HG03280 (cell line): Measurements from ENCODE around the gene CTDNEP1.

Experiments used
- ATAC-seq: cut with Tn5 transposase; IDR thresholded peaks from one replicate; pipeline ENCODE4 v1.9.1; 2021; ENCODE audit warnings: mild to moderate bottlenecking, moderate library complexity; ENCODE audit not compliant: unreplicated experiment

CTDNEP1 gene

DNA sequence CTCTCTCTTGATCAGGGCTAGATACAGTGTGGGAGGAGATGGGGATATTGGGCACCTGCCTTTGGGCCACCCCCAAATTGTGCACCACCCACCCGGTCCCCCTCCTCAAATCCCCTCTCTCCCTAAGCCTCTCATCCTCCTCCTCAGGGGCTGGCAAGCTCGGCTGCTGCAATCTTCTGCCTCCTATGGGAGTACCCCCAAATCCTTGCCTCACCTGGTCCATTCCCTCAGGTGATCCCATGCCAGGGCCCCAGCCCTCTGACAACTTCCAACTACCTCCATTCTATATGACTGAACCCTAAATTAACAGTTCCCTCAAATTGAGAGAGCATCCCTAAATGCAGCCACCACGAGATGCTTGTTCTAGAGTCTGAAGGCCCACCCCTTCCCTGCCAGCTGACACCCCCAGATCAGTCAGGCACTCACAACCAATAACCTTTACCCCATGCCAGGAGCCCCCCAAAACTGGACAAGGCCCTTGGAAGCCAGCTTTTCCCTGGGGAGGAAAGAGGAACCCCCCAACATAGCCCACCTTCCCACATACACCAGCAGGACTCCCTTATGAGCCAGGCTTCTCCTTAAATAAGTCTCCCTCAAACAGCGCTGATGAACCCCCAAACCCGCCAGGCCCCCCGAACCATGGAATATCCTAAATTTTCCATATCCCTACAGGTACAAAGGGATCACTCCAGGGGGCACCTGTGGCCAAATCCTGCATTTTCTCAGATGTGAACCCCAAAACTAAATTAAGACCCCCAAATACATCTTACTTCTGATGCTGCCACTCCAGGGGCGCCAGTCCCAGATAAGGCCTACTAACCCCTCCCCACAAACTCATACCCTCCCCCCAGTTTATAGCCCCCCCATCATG lies 35.1 kb downstream of the CTDNEP1 start:
- ATAC-seq: no peak

DNA sequence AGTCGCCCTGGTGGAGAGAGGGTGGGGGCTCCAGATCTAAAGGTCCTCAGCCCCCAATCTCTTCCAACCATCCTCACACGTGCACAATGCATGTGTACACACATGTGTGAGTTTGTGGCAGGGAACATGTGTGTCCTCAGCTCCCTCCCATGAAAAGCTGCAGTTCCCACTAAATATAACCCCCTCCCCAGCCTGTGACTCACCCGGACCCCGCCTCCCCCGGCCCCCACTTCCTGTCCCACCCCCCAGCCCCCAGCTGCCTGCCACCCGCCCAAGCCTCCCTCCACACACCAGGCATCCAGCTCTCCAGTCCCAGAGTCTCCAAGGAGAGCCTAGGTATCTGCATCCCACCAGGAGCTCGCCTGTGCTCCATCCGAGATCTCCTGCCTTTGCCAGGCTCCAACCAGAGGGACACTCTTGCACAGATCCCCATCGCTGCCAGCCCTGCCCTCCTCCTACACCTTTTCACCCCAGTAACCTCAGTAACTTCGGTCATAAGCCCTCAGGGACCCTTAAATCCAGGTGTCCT lies 35.8 kb downstream of the CTDNEP1 start:
- no peak for ATAC-seq

DNA sequence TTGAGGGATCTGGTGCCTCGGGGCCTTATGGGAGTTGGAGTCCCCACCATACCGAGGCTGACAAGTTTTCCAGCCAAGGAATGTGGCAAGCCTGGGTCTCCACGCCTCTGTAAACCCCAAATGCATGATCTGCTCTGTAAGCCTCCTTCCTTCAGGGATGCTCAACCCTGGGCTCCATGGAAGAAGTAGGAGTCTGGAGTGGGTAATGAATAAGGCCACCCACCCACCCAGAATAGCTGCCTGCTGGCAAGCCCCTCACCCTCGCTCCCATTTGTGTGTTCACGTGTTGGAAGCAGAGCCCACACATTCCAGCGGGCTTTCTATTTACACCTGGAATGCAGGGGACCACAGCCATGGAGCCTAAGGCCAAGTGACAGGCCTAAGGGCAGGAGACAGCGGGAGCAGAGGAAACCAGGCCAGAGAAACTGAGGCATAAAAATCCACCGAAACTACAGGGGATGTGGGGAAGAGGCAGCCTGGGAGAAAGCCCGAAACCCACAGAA lies 36.3 kb downstream of the CTDNEP1 start:
- no peak for ATAC-seq

DNA sequence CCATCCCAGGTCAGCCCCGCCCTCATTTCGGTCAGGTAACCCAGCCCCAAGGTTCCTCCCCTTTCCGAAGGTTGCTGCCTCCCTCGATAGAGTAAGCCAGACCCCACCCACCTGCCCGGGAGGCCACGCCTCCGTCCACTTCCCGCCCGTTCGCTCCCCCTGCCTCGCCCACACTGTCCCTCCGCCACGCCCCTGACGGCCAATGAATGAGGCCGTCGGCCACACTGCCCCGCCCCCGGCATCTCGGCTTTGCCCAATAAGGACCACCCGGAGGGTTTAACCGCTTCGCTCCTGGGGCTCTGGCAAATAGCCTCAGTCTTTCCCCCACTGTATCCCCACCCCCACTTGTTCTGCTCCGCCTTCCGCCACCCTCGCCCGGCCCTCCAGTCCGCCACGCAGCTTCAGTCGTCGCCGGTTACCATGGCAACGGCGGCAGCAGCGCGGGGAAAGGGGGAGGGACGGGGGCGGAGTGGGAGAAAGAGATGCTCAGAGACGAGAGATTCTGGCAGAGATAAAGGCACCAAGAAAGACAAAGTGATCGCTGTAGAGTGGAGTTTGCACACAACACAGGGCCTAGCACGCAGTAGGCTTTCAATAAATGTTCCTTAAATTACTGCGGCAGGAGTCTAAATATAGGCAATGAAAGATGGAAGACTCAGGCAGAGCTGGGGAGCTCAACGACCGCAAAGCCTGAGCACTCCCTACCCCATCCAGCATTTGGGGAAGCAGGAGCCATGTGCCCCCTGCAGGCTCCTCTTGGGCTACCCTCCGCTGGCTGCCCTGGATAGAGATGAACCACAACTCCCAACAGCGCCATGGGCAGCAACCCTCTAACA lies 37.0 kb downstream of the CTDNEP1 start:
- ATAC-seq: peak; percentile 85

DNA sequence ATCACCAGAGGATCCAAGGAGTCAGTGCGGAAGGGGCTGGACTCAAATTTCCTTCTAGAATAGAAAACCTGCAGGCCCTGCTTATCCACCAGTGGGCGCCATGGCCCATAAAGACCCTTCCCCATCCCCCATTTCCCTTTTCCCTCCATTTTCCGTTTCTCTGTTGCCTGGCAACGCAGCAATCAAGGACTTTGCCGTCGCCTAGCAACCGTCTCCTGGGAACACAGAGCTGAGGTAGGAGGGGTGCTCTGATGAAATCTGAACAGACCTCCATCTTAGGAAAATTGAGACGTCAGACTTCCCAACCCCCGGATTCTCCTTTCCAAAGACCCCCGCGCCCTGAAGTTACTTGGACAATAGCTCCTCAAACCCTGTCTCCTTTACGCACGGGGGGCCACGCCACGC lies 37.6 kb downstream of the CTDNEP1 start:
- ATAC-seq: no peak

DNA sequence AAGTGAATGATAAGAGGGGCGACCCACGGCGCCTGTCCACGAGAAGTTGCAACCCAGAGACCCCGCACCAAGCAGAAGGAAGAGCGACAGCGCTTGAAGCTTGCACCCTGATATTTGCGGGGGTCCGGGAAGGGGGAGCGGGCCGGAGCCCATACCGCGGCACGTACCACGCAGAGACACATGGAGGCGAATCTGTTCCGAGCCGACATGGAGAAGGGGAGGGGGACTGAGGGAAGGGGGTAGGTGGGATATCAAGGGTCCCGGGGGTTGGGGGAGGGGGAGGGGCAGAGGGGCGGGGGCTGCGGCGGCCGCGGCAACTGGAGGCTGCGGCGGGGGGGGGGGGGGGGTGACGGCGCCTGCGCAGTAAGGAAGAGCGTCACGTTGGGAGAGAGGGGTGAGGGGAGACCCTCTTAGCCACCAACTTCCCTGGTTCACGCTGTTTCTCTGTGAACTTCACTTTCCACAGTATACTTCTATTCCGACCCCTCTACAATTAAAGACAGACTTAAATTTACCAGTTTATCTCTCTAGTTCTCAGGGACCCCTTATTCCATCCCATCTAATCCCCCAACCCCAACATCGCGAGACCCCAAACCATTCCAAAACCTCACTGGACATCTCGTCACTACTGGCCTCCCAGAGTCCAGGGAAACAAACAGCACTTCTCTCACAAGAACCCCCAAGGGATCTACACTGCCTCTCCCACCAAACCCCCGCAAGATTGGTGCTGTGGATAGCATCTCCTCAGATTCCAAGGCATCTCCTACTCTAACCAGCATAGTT lies 39.9 kb downstream of the CTDNEP1 start:
- no peak for ATAC-seq

DNA sequence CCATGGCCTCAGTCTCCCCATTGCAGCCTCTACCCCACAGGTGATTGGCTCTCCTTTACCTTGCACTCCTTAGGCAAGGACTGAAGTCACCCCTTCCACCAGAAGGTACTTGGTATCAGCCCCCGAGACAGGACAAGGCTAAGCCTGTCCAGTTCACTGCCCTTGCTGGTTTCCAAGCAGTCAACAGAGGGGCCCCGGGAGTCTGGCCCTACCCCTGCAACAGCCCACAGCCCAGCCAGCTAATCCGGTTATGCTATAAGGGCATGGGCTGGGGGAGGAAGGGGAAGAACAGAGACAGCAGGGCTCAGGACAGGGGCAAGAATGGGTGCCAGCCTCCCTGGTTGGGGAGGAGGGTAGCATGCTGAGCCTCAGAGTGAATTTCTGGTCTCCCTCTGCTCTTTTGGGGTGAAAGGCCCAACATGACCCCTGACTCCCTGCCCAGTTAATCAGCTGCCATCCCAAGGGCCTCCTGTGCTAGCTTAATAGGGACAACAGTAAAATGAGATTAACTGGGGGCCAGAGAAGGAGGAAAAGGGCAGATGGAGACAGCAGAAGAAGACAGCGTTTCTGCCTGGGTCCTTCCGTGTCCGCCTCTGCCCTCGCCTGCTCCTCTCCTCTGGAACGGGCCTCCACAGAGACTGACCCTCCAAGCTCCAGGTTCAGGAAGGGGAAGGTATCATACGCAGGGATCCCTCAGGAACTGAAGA lies 42.6 kb downstream of the CTDNEP1 start:
- no peak for ATAC-seq

DNA sequence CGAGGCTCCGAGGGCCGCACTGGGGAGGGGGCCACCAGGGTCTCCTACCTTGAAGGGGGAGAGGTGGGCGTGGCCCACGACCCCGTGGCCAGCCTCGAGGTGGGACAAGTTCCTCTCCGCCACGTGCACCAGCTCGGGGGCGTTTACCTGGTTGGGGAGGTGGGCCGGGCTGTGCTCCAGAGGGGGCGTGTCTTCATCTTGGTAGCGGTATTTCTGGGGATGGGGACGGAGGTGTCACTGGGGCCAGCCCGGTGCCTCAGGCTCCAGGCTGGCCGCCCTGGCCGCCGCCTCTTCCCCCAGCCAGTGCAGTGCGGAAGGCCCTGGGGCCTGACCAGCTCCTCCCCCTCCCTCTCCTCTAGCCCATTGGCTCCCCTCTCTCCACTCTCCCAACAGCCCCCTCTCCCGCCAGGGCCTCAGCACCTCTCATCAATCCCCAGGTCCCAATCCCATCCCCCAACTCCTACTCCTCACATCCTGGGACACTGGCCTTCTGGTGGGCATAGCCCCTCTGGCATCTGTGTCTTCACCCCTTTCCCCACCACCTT lies 43.4 kb downstream of the CTDNEP1 start:
- ATAC-seq: no peak

DNA sequence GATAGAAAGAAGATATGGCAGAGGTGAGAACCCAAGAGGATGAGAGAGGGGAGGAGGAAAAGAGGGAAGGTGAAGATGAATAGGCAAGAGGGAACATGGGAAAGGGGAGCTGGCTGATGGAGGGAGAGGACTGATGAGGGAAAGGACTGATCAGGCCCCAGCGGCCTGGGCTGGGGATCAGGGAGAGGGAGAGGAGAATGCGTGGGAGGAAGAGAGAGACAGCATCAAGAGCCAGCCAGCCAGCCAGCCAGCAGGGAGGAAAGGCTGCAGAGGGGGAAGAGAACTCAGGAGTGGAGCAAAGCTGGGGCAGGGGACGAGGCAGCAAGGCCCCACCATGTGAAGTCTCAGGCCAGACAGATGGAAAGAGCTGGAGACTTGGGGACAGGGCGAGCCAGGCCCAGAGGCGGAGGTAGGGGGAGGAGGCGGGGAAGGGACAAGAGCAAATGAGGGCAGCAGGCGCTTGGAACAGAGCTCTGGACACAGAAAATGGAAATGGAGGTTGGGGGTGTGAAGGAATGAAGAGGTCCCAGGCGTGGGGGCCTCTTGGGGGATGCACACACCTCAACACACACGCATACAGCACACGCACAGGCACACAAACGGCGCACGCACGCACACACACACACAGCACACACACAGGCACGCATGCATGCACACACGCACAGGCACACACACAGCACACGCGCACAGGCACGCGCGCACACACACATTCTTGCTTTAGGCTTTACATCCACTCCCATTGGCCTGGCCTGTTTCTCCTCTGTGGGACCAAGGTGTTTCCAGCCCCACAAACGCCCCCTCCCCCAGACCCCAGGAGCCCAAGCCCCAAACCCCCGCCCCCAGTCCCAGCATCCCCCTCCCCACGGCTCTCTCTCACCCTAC lies 44.2 kb downstream of the CTDNEP1 start:
- no peak for ATAC-seq

DNA sequence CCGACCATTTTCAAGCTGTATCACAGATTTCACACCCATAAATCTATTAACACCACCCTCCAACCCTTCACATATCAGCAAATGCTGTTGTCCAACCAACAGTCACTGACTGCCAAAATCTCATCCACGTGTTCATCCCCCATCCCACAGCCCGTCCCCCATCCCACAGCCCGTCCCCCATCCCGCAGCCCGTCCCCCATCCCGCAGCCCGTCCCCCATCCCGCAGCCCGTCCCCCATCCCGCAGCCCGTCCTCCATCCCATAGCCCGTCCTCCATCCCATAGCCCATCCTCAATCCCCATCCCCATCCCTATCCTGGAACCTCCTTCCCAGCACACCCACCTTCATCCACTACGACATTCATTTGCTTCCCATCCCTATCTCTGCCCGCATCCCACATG lies 46.0 kb downstream of the CTDNEP1 start:
- no peak for ATAC-seq

DNA sequence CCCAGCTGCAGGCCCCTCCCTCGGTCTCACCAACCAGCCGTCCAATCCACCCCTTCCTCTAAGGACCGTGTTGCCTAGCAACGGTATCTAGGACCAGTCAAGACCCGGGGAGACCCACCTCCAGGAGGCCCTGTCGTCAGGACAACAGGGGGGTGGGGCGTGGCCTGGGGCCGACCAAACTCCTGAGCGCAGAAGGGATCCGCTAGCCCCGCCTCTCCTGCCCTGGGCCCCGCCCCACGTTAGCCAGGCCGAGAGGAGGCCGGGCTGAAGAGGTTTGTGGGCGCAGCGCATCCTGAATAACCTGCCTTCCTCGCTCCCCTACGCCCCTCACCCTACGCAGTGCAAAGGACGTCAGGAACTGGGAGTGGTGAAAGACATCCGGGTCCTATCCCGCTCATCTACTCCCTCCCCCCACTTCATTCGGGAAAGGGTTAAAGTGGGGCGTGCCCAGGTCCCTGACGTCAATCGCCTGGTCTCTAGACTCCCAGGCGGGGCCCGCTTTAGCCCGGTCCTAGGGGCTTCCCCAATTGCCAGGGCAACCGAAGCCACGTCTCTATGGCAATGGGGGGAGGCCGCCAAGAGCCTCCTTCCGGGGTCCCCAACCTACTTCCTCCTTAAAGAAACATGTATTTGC lies 46.6 kb downstream of the CTDNEP1 start:
- ATAC-seq: peak; percentile 82

DNA sequence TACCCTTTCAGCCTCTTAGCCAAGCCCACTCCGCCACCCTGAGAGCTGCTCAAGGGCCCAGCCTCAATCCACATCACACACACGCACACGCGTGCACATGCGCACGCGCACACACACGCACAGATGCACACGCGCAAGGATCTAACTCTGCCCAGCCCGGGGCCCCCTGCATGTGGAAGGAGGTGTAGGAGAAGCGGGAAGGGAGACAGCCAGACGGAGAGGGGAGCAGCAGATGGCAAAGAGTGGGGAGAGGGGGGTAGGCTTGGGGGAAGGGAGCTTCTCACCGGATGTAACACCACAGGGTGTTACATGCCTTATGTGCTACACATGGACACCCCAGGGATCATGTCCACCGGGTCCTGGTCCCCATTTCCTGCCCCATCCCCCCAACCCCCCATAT lies 47.2 kb downstream of the CTDNEP1 start:
- no peak for ATAC-seq

DNA sequence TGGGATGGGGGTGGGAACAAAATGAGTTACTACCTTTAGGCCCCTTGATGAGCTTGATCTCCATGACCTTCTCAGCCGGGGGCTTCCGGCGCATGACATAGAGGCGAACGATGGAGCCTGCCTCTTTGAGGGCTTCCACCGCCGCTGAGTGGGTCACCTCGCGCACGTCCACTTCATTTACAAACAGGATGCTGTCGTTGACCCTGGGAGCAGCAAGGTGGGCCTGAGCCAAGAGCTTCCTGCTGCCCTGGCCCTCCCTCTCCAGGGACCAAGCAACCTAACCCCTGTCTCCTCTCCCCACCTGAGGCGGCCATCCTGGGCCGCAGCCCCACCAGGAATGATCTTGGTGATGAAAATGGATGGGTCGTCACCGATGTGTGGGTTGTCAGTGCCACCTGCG lies 48.1 kb downstream of the CTDNEP1 start:
- ATAC-seq: no peak

DNA sequence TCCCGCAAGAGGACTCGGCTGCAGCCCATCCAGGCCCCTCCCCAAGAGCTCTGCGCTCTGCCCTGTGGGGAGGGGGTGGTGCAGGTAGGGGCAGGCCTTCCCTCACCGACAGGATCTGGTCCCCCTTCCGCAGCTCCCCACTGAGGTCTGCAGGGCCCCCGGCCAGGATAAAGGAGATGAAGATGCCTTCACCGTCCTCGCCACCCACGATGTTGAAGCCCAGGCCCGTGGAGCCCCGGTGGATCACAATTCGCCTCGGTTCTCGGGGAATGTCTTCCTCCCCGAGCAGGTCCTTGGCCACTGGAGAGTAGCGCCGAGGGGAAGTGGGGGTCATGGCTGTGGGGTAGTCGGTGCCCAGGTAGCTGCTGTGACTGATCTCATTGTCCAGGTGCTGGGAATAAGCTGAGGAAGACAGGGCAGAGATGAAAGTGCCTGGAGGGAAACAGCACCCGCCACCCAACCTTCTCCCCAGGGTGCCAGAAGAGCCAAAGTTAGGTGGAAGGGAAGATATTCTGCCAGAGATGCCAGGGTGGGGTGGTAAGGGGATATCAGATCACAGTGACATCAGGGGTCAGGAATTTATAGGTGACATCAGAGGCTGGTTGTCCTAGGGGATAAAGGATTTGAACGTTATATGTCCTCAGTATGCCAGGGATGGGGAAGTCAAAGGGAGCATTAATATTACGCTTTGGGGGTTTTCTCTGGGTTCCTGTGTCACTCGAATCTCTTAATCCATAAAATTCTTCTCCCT lies 54.7 kb downstream of the CTDNEP1 start:
- ATAC-seq: no peak

DNA sequence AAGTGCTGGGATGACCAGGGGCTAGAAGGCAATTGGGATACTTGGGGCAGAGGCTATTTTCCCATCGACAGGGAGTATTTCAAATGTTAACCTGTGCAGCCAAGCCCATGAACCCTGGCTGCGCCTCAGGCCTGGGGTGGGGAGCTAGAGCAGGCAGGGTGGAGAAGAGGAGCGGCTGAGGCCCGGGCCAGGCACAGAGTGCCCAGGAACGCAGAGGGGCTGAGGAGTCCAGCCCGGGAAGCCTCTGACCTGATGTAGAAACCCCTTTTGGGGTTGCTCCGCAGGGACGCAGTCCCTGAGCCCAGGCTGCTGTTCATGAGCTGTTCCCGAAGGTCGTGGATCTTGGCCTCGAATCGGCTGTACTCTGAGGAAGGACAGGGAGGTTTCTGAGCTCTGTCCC lies 55.6 kb downstream of the CTDNEP1 start:
- ATAC-seq: no peak
